Measurements from ENCODE around the gene MAP7.

- TF ChIP-seq POLR2A (IDR thresholded peaks at IDR 0.05) (no peak), CTCF (IDR thresholded peaks at IDR 0.05 in 8 of 11, conservative IDR thresholded peaks at IDR 0.05 in 3 of 11) (no peak)
Measured at GRCh38 chr6:136491754-136492153, 58.5 kb downstream of the MAP7 start.
